ENCODE data around the gene KRT32. TPM values are rescaled to one million over a fixed set of nuclear protein-coding genes. Genes with fewer than 3 reads are reported as not detected.

Gene KRT32
- total and polyA plus RNA-seq, 2 donors (not counting 1 experiment from before 2014, with no cell fraction given) = not detected

DNA sequence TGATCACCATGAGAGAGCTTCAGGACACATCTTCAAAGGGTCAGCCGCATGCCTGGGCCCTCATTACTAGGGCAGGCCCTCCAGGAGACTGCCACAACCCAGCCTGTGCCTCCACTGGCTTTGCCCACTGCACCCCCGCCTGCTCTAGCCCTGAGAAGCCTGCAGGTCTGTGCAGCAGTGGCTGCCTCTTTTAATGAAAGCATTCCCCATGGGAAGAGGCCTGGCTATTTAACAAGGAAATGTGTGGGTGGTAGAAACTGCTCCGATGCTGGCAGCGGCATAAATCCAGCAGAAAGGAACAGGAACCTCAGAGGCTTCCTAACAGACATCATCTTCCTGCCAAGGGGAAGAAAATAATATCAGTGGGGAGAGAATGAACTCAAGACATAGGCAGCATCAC, 375 bp upstream of the KRT32 start:
- H2AFZ ChIP-seq (ENCODE audit: insufficient read depth, low read depth, low read length, poor library complexity, severe bottlenecking) = no peak overlapping the region
- H3K4me3 ChIP-seq (ENCODE audit: control extremely low read depth in 1 of 5, extremely low read depth in 1 of 5, insufficient read depth in 1 of 5, low read depth in 2 of 5, low read length in 4 of 5) = no peak overlapping the region
- Mint-ChIP-seq H3K9me3 (ENCODE audit: insufficient read depth) (peaks cover 2% of the 10 kb centered on the region), H3K27me3 (peaks cover 32% of the 10 kb centered on the region), H3K4me3 (no peak overlapping the region), H3K4me1 (no peaks in the 10 kb centered on the region), H3K27ac (no peak overlapping the region)
- H3K36me3 ChIP-seq (replicated peaks in 1 of 2; ENCODE audit: control extremely low read depth in 1 of 2, control insufficient read depth in 1 of 2, extremely low read depth in 1 of 2, insufficient read depth in 2 of 2, low read length in 1 of 2) = no peaks in the 10 kb centered on the region
- no peak overlapping the region for H3K9ac ChIP-seq (ENCODE audit: low read length)
- peaks cover 0 to 6% (median 2%) of the 10 kb centered on the region in 4 experiments for H3K27me3 ChIP-seq (replicated peaks in 1 of 4; ENCODE audit: control extremely low read depth in 1 of 4, control insufficient read depth in 3 of 4, insufficient read depth in 4 of 4, low read length in 3 of 4)
- no peak overlapping the region for H3K4me2 ChIP-seq (replicated peaks; ENCODE audit: low read depth, low read length, poor library complexity, severe bottlenecking)
- TF ChIP-seq EZH2 (IDR thresholded peaks at IDR 0.05; ENCODE audit: borderline replicate concordance, insufficient read depth, low read depth, low read length, poor library complexity, severe bottlenecking) = no peak
- TF ChIP-seq, protein P1, sequence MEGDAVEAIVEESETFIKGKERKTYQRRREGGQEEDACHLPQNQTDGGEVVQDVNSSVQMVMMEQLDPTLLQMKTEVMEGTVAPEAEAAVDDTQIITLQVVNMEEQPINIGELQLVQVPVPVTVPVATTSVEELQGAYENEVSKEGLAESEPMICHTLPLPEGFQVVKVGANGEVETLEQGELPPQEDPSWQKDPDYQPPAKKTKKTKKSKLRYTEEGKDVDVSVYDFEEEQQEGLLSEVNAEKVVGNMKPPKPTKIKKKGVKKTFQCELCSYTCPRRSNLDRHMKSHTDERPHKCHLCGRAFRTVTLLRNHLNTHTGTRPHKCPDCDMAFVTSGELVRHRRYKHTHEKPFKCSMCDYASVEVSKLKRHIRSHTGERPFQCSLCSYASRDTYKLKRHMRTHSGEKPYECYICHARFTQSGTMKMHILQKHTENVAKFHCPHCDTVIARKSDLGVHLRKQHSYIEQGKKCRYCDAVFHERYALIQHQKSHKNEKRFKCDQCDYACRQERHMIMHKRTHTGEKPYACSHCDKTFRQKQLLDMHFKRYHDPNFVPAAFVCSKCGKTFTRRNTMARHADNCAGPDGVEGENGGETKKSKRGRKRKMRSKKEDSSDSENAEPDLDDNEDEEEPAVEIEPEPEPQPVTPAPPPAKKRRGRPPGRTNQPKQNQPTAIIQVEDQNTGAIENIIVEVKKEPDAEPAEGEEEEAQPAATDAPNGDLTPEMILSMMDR (IDR thresholded peaks at IDR 0.05) = no peak
- H4K20me1 ChIP-seq (ENCODE audit: control insufficient read depth, insufficient read depth, low read length, poor library complexity, severe bottlenecking) = no peaks in the 10 kb centered on the region
- ATAC-seq (ENCODE audit: low read depth) (no peak), DNase-seq (no peak)
- no peak overlapping the region for H3K27ac ChIP-seq (ENCODE audit: low read length in 2 of 2)
- peaks cover 0 to 12% (median 0%) of the 10 kb centered on the region in 3 donors for H3K9me3 ChIP-seq (ENCODE audit: control extremely low read depth in 1 of 3, control insufficient read depth in 2 of 3, insufficient read depth in 1 of 3, low read length in 2 of 3)
- no peaks in the 10 kb centered on the region for H3K79me2 ChIP-seq (ENCODE audit: control insufficient read depth, insufficient read depth, low read length)
- H3K4me1 ChIP-seq (ENCODE audit: control insufficient read depth in 2 of 2, insufficient read depth in 2 of 2, low read length in 2 of 2) = no peaks in the 10 kb centered on the region
- intact Hi-C loops (cut with micrococcal nuclease) = no loop called here
- POLR2A ChIA-PET = no interaction called here
- CTCF ChIA-PET = no interaction called here
- 73% methylated on average over 2 of the region's 4 CpGs for WGBS (ENCODE audit: insufficient coverage)

DNA sequence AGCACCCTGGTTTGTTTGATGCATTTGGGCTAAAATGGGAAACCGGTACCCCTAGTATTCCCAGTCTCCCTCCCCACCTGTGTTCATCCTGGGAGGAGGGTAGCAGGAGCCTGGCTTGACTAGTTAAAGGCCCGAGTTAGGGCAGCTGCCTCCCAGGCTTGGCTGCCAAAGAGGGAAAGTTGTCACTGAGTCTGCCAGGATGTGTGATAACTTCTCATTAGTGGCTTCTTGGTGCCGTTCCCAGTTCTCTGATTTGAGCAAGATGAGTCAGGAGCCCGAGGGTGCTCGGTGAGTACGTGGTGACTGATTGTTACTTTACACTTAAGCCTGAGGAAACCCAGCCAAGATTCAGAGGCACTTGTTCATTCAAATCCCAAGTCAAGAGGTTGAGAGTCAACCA, 2.5 kb downstream of the KRT32 start:
- Mint-ChIP-seq H3K27me3 (peaks cover 44% of the 10 kb centered on the region), H3K4me1 (no peaks in the 10 kb centered on the region), H3K4me3 (no peak overlapping the region), H3K9me3 (ENCODE audit: insufficient read depth) (no peaks in the 10 kb centered on the region), H3K27ac (no peak overlapping the region)
- no peak overlapping the region for H3K4me2 ChIP-seq (replicated peaks; ENCODE audit: low read depth, low read length, poor library complexity, severe bottlenecking)
- H3K79me2 ChIP-seq (ENCODE audit: control insufficient read depth, insufficient read depth, low read length) = no peaks in the 10 kb centered on the region
- 83% methylated on average over 5 of the region's 6 CpGs for WGBS (ENCODE audit: insufficient coverage)
- peaks cover 0 to 12% (median 0%) of the 10 kb centered on the region in 3 donors for H3K9me3 ChIP-seq (ENCODE audit: control extremely low read depth in 1 of 3, control insufficient read depth in 2 of 3, insufficient read depth in 1 of 3, low read length in 2 of 3)
- ATAC-seq (ENCODE audit: low read depth) (no peak), DNase-seq (no peak)
- no peaks in the 10 kb centered on the region for H4K20me1 ChIP-seq (ENCODE audit: control insufficient read depth, insufficient read depth, low read length, poor library complexity, severe bottlenecking)
- H3K4me3 ChIP-seq (ENCODE audit: control extremely low read depth in 1 of 5, extremely low read depth in 1 of 5, insufficient read depth in 1 of 5, low read depth in 2 of 5, low read length in 4 of 5) = no peak overlapping the region
- peaks cover 0 to 6% (median 2%) of the 10 kb centered on the region in 4 experiments for H3K27me3 ChIP-seq (replicated peaks in 1 of 4; ENCODE audit: control extremely low read depth in 1 of 4, control insufficient read depth in 3 of 4, insufficient read depth in 4 of 4, low read length in 3 of 4)
- no peak overlapping the region for H3K9ac ChIP-seq (ENCODE audit: low read length)
- CTCF ChIA-PET = no interaction called here
- POLR2A ChIA-PET = no interaction called here
- H3K4me1 ChIP-seq (ENCODE audit: control insufficient read depth in 2 of 2, insufficient read depth in 2 of 2, low read length in 2 of 2) = no peaks in the 10 kb centered on the region
- TF ChIP-seq, protein P1 (IDR thresholded peaks at IDR 0.05) = no peak
- TF ChIP-seq EZH2 (IDR thresholded peaks at IDR 0.05; ENCODE audit: borderline replicate concordance, insufficient read depth, low read depth, low read length, poor library complexity, severe bottlenecking) = no peak
- H3K27ac ChIP-seq (ENCODE audit: low read length in 2 of 2) = no peak overlapping the region
- no peak overlapping the region for H2AFZ ChIP-seq (ENCODE audit: insufficient read depth, low read depth, low read length, poor library complexity, severe bottlenecking)
- no peaks in the 10 kb centered on the region for H3K36me3 ChIP-seq (replicated peaks in 1 of 2; ENCODE audit: control extremely low read depth in 1 of 2, control insufficient read depth in 1 of 2, extremely low read depth in 1 of 2, insufficient read depth in 2 of 2, low read length in 1 of 2)
- intact Hi-C loops (cut with micrococcal nuclease) = no loop called here

Measured in B cell (primary cell).